CD4-positive, alpha-beta T cell treated with Interleukin-21 for 1 hour (primary cell): ENCODE data around the gene ADISSP.

Experiments
- DNase-seq: peaks from one replicate; pipeline ENCODE4 v3.0.0-alpha.2; 2020

ADISSP gene

GRCh38 chr20:3753501-3754275 lies 13.9 kb downstream of the ADISSP start:
- no peak for DNase-seq

GRCh38 chr20:3753098-3753497 lies 14.5 kb downstream of the ADISSP start:
- peak; percentile 72 for DNase-seq

GRCh38 chr20:3752386-3752759 lies 15.2 kb downstream of the ADISSP start:
- DNase-seq = no peak

- DNase-seq = peak; percentile 72
These were observed 15.7 kb downstream of the ADISSP start for GRCh38 chr20:3751675-3752385.

- DNase-seq = no peak
These were observed 16.3 kb downstream of the ADISSP start for GRCh38 chr20:3751305-3751674.

GRCh38 chr20:3749689-3750531 lies 17.6 kb downstream of the ADISSP start:
- DNase-seq = peak; percentile 30

GRCh38 chr20:3749087-3749688 lies 18.4 kb downstream of the ADISSP start:
- no peak for DNase-seq

GRCh38 chr20:3748073-3748472 lies 19.5 kb downstream of the ADISSP start:
- no peak for DNase-seq

- DNase-seq = no peak
These were observed 20.1 kb downstream of the ADISSP start for GRCh38 chr20:3747471-3747870.

- no peak for DNase-seq
These were observed 21.8 kb downstream of the ADISSP start for GRCh38 chr20:3745686-3746173.

GRCh38 chr20:3744806-3745685 lies 22.5 kb downstream of the ADISSP start:
- DNase-seq = peak; percentile 84

GRCh38 chr20:3744037-3744436 lies 23.5 kb downstream of the ADISSP start:
- no peak for DNase-seq

- no peak for DNase-seq
These were observed 24.3 kb downstream of the ADISSP start for GRCh38 chr20:3743251-3743650.

GRCh38 chr20:3741836-3742458 lies 25.6 kb downstream of the ADISSP start:
- DNase-seq = no peak

GRCh38 chr20:3740615-3741301 lies 26.8 kb downstream of the ADISSP start:
- DNase-seq = no peak

- DNase-seq = no peak
These were observed 27.6 kb downstream of the ADISSP start for GRCh38 chr20:3739926-3740451.

- DNase-seq = no peak
These were observed 28.3 kb downstream of the ADISSP start for GRCh38 chr20:3739054-3739925.

GRCh38 chr20:3738111-3739053 lies 29.2 kb downstream of the ADISSP start:
- no peak for DNase-seq
